DND-41 (cell line): ENCODE results near the gene NPHS1.

Source experiments
- ATAC-seq: fragments of 200-7000 bp; cut with Tn5 transposase; 3 replicates; pipeline ENCODE4 v1.9.1; 2021; ENCODE audit warnings: low read depth; ENCODE audit not compliant: insufficient read depth
- DNase-seq: peaks from one replicate; pipeline ENCODE4 v3.0.0-alpha.2; 2020
- H2AFZ ChIP-seq: 2 replicates; pipeline ENCODE4 v1.6.0; 2012; ENCODE audit warnings: low read depth, low read length
- H3K27ac ChIP-seq: 2 replicates; pipeline ENCODE4 v1.5.1; 2012; ENCODE audit warnings: low read length, inconsistent platforms
- H3K27me3 ChIP-seq: fragments of 200-600 bp; sonication (generic); 2 replicates; pipeline ENCODE4 v1.6.0; 2012; ENCODE audit warnings: low read length, mild to moderate bottlenecking, inconsistent platforms; ENCODE audit not compliant: insufficient read depth, poor library complexity
- H3K36me3 ChIP-seq: 2 replicates; pipeline ENCODE4 v1.5.1; 2012; ENCODE audit warnings: low read length, inconsistent platforms; ENCODE audit not compliant: insufficient read depth
- H3K4me1 ChIP-seq: 2 replicates; pipeline ENCODE4 v1.5.1; 2012; ENCODE audit warnings: mild to moderate bottlenecking, low read length; ENCODE audit not compliant: insufficient read depth
- H3K4me2 ChIP-seq: 2 replicates; pipeline ENCODE4 v1.6.0; 2012; ENCODE audit warnings: mild to moderate bottlenecking, moderate library complexity, low read length, inconsistent platforms; ENCODE audit not compliant: insufficient read depth
- H3K4me3 ChIP-seq, 2 experiments: fragments of 200-600 bp in 1 of 2; shearing (Covaris generic) in 1 of 2; 2 replicates each; pipeline ENCODE4 v1.5.1; 2012 to 2016; ENCODE audit warnings: inconsistent platforms in 2 of 2, low read length in 2 of 2, mild to moderate bottlenecking in 2 of 2, low read depth in 1 of 2, moderate library complexity in 1 of 2
- H3K79me2 ChIP-seq: 2 replicates; pipeline ENCODE4 v1.6.0; 2012; ENCODE audit warnings: low read length, inconsistent platforms; ENCODE audit not compliant: insufficient read depth
- H3K9ac ChIP-seq: 2 replicates; pipeline ENCODE4 v1.6.0; 2012; ENCODE audit warnings: low read depth, mild to moderate bottlenecking, inconsistent platforms, low read length, moderate library complexity
- H3K9me3 ChIP-seq: 2 replicates; pipeline ENCODE4 v1.5.1; 2012; ENCODE audit warnings: low read length, moderate library complexity, mild to moderate bottlenecking, inconsistent platforms; ENCODE audit not compliant: insufficient read depth, severe bottlenecking
- H4K20me1 ChIP-seq: 2 replicates; pipeline ENCODE4 v1.6.0; 2012; ENCODE audit warnings: low read length; ENCODE audit not compliant: insufficient read depth
- EZH2 ChIP-seq: IDR thresholded peaks from 3 replicates; pipeline ENCODE4 v1.6.1; 2012; ENCODE audit warnings: borderline replicate concordance, low read depth, mild to moderate bottlenecking, moderate library complexity, low read length, inconsistent platforms; ENCODE audit not compliant: severe bottlenecking
- TF ChIP-seq, protein P1 (sequence below): IDR thresholded peaks from 2 replicates; pipeline ENCODE4 v1.5.1; 2012; ENCODE audit warnings: borderline replicate concordance, low read length, moderate library complexity, mild to moderate bottlenecking; ENCODE audit not compliant: poor library complexity, severe bottlenecking; ENCODE audit errors: extremely low read depth

NPHS1 gene, protein sequence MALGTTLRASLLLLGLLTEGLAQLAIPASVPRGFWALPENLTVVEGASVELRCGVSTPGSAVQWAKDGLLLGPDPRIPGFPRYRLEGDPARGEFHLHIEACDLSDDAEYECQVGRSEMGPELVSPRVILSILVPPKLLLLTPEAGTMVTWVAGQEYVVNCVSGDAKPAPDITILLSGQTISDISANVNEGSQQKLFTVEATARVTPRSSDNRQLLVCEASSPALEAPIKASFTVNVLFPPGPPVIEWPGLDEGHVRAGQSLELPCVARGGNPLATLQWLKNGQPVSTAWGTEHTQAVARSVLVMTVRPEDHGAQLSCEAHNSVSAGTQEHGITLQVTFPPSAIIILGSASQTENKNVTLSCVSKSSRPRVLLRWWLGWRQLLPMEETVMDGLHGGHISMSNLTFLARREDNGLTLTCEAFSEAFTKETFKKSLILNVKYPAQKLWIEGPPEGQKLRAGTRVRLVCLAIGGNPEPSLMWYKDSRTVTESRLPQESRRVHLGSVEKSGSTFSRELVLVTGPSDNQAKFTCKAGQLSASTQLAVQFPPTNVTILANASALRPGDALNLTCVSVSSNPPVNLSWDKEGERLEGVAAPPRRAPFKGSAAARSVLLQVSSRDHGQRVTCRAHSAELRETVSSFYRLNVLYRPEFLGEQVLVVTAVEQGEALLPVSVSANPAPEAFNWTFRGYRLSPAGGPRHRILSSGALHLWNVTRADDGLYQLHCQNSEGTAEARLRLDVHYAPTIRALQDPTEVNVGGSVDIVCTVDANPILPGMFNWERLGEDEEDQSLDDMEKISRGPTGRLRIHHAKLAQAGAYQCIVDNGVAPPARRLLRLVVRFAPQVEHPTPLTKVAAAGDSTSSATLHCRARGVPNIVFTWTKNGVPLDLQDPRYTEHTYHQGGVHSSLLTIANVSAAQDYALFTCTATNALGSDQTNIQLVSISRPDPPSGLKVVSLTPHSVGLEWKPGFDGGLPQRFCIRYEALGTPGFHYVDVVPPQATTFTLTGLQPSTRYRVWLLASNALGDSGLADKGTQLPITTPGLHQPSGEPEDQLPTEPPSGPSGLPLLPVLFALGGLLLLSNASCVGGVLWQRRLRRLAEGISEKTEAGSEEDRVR (N-terminal part only)

DNA sequence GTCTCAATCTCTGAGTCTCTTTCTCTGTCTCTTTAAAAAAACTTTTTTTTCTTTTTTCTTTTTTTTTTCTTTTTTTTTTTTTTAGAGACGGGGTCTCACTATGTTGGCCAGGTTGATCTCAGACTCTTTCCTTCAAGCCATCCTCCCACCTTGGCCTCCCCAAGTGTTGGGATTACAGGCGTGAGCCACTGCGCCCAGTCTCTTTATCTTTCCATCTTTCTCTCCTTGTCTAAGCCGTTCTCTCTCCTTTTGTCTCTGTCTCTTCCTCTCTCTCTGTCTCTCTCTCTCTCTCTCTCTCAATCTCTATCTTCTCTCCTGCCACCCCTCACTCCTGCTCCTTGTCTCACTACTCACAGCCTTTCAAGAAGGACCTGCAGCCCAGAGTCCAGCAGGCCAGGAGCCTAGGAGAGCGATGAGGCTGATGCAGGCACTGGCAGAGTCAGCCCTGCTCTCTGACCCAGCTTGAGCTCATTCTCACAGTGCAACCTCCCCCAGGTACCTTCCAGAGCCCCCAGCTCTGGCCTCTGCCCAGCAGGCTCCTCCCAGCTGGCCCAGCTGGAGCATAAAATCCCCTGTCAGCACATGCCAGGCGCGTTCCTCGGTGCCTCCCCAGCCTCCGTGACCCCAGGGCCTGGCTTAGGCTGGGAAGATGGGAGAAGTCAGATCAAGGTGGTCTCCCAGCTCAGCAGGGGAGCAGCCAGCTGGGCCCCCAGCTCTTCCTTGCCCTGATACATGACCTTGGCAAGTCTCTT lies at the start of gene NPHS1:
NPHS1 (minus strand) TSS at position 476 of the 752 bp plus-strand sequence. CDS start 667 bp downstream, outside the sequence.
- no peak within 1 kb of the TSS for H3K4me3 ChIP-seq
- peaks cover 12% of the 10 kb centered on the region for H3K27me3 ChIP-seq

DNA sequence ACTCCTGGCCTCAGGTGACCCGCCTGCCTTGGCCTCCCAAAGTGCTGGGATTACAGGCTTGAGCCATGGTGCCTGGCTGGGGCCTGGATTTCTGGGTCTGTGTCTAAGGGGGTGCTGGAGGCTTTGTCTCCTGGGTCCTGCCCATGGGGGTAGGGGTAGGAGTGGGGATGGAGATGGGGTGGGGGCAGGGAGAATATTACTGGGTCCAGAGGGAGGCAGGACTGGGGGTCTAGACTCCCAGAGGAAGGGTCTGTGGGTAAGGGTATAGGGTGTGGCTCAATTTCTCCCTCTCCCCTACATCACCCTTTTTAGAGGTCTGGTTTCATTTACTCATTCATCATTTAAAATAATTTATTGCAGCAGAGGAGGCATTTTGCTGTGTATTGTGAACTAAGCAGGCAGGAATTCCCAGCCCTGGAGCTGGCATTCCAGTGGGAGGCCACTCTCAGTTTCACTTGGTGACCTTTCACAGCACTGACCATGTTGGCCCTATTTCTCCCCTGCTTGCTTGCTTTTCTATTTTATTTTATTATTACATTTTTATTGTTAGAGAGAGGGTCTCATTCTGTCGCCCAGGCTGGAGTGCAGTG lies 48.8 kb upstream of the NPHS1 start:
- H3K27ac ChIP-seq: no peak overlapping the region
- no peak for TF ChIP-seq EZH2
- TF ChIP-seq, protein P1, sequence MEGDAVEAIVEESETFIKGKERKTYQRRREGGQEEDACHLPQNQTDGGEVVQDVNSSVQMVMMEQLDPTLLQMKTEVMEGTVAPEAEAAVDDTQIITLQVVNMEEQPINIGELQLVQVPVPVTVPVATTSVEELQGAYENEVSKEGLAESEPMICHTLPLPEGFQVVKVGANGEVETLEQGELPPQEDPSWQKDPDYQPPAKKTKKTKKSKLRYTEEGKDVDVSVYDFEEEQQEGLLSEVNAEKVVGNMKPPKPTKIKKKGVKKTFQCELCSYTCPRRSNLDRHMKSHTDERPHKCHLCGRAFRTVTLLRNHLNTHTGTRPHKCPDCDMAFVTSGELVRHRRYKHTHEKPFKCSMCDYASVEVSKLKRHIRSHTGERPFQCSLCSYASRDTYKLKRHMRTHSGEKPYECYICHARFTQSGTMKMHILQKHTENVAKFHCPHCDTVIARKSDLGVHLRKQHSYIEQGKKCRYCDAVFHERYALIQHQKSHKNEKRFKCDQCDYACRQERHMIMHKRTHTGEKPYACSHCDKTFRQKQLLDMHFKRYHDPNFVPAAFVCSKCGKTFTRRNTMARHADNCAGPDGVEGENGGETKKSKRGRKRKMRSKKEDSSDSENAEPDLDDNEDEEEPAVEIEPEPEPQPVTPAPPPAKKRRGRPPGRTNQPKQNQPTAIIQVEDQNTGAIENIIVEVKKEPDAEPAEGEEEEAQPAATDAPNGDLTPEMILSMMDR: no peak
- no peak overlapping the region for H2AFZ ChIP-seq
- no peaks in the 10 kb centered on the region for H3K9me3 ChIP-seq
- H3K4me2 ChIP-seq: peak overlapping the region; percentile 98
- peaks cover 10% of the 10 kb centered on the region; the same call in 1 of the 2 replicates for H3K79me2 ChIP-seq
- H3K4me3 ChIP-seq: peak overlapping the region in 1 of 2 experiments; percentile 96; a peak in 2 of 4 replicates
- H4K20me1 ChIP-seq: no peaks in the 10 kb centered on the region
- ATAC-seq: no peak
- DNase-seq: no peak
- peaks cover 15% of the 10 kb centered on the region for H3K36me3 ChIP-seq
- H3K4me1 ChIP-seq: peaks cover 52% of the 10 kb centered on the region
- H3K27me3 ChIP-seq: no peaks in the 10 kb centered on the region
- peak overlapping the region; percentile 94 for H3K9ac ChIP-seq

More for the DNA sequence above, at the start of gene NPHS1:
- ATAC-seq (no peak), DNase-seq (no peak)
- H3K4me1 ChIP-seq: peaks cover 17% of the 10 kb centered on the region
- no peak within 1 kb of the TSS for H3K9ac ChIP-seq
- no peak within 1 kb of the TSS for H3K4me2 ChIP-seq
- H3K79me2 ChIP-seq: no peaks in the 10 kb centered on the region
- no peaks in the 10 kb centered on the region for H3K36me3 ChIP-seq
- no peak within 1 kb of the TSS for H2AFZ ChIP-seq
- no peaks in the 10 kb centered on the region; the same call in 1 of the 2 replicates for H4K20me1 ChIP-seq
- TF ChIP-seq, protein P1: no peak
- no peak for TF ChIP-seq EZH2
- no peaks in the 10 kb centered on the region for H3K9me3 ChIP-seq
- H3K27ac ChIP-seq: no peak within 1 kb of the TSS

DNA sequence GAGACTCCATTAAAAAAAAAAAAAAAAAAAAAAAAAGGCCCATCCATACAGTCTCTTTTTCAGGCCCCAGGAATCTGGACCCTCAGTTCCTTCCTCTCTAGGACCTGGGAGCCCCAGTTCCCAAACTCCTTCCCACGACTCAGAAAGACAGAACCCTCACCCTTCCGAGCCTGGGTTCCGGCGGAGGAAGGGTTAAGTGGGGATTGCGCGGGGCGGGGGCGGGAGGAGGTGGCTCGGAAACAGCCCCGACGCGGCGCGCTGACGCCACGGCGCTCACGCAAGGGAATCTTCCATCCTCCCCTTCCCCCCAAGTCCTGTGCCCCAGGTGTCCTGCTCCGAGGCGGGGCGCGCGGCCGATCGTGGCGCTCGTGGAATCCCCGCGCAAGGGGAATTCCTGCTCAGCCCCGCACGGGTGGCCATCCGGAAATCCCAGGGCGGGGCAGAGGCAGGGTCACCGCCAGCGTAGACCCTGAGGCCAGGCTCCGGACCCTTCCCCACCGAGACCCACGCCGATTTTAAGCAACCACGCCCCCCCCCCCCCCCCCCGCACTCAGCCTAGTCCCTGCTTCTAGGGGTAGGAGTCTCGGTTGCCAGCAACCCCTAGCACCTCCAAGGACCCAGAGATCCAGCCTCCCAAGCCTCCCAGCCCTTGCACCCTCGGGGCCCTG lies 47.4 kb upstream of the NPHS1 start:
- peaks cover 52% of the 10 kb centered on the region for H3K4me1 ChIP-seq
- peak overlapping the region; percentile 94 for H3K9ac ChIP-seq
- peaks cover 10% of the 10 kb centered on the region; the same call in 1 of the 2 replicates for H3K79me2 ChIP-seq
- H3K9me3 ChIP-seq: no peaks in the 10 kb centered on the region
- H3K4me3 ChIP-seq: peak overlapping the region; percentile 86 to 96
- H3K36me3 ChIP-seq: peaks cover 24% of the 10 kb centered on the region
- DNase-seq: peak; percentile 84
- H2AFZ ChIP-seq: peak overlapping the region; percentile 83
- peak overlapping the region; percentile 83 for H3K27ac ChIP-seq
- H4K20me1 ChIP-seq: no peaks in the 10 kb centered on the region
- H3K4me2 ChIP-seq: peak overlapping the region; percentile 98
- no peak for TF ChIP-seq EZH2
- TF ChIP-seq, protein P1: no peak
- no peaks in the 10 kb centered on the region for H3K27me3 ChIP-seq
- peak; percentile 59 for ATAC-seq
